K562 (cell line): ENCODE measurements around the gene ADAM8. TPM values are rescaled to one million over a fixed set of nuclear protein-coding genes. Genes with fewer than 3 reads are reported as not detected.

Experiments
- BCOR ChIP-seq: fragments of 450-650 bp; IDR thresholded peaks from 2 replicates; pipeline ENCODE4 v1.6.1; 2016
- BHLHE40 ChIP-seq: IDR thresholded peaks from 2 replicates; pipeline ENCODE4 v1.6.1; 2011; ENCODE audit warnings: low read length, improper control_type of control experiment
- BRF2 ChIP-seq: IDR thresholded peaks from 3 replicates; pipeline ENCODE4 v1.6.1; 2011; ENCODE audit warnings: borderline replicate concordance, mild to moderate bottlenecking; ENCODE audit not compliant: insufficient read length, insufficient read depth
- CXXC5 ChIP-seq: fragments of 250-450 bp; sonication (Bioruptor Pico); IDR thresholded peaks from 2 replicates; pipeline ENCODE4 v1.8.0; 2022; ENCODE audit warnings: inconsistent platforms, mild to moderate bottlenecking, moderate library complexity
- KDM5B ChIP-seq: fragments of 200-600 bp; sonication (generic); IDR thresholded peaks from 2 replicates; pipeline ENCODE4 v1.6.1; 2012; ENCODE audit warnings: low read depth, mild to moderate bottlenecking, moderate library complexity, low read length, control low read depth, inconsistent platforms; ENCODE audit not compliant: insufficient replicate concordance
- MBD1 ChIP-seq: fragments of 250-450 bp; sonication (Bioruptor Pico); IDR thresholded peaks from 2 replicates; pipeline ENCODE4 v1.8.0; 2022; ENCODE audit warnings: inconsistent platforms
- NRF1 ChIP-seq, 2 experiments: fragments of 450-650 bp; IDR thresholded peaks in 1 of 2; conservative IDR thresholded peaks in 1 of 2; 2 replicates each; pipeline ENCODE4 v1.6.1; 2014; ENCODE audit warnings: mild to moderate bottlenecking in 2 of 2
- POLR2G ChIP-seq: fragments of 200-400 bp; formaldehyde crosslinking; IDR thresholded peaks from 2 replicates; pipeline ENCODE4 v1.6.1; 2017; ENCODE audit warnings: low read depth, mild to moderate bottlenecking, antibody characterized with exemption, low read length, moderate library complexity
- RBM25 ChIP-seq: fragments of 200-400 bp; formaldehyde crosslinking; IDR thresholded peaks from 2 replicates; pipeline ENCODE4 v1.6.1; 2018; ENCODE audit warnings: low read length, low read depth, moderate library complexity; ENCODE audit not compliant: severe bottlenecking
- SMC3 ChIP-seq: conservative IDR thresholded peaks from 2 replicates; pipeline ENCODE4 v1.6.1; 2011; ENCODE audit warnings: low read depth, low read length, improper control_type of control experiment; ENCODE audit not compliant: insufficient read depth
- STAT6 ChIP-seq: sonication (generic); formaldehyde crosslinking; IDR thresholded peaks from 2 replicates; pipeline ENCODE4 v1.8.1; 2023; ENCODE audit warnings: mild to moderate bottlenecking, missing genetic modification reagents
- USF2 ChIP-seq: sonication (generic); formaldehyde crosslinking; IDR thresholded peaks from 2 replicates; pipeline ENCODE4 v1.5.0; 2020; ENCODE audit warnings: missing genetic modification reagents
- polyA plus RNA-seq, 8 experiments: library from polyadenylated mRNA; depleted of rRNA in 4 of 8; stranded (reverse) in 5 of 8; unstranded in 3 of 8; fragments of >200 nt; fragmentation: Nextera tagmentation in 2 of 8; fragmentation: Illumina TruSeq in 1 of 8; extraction: Ambion mirVana in 2 of 8; extraction: Trizol in 1 of 8; gene quantifications; 2 replicates each; pipeline versions ENCODE4 v1.2.1 to v1.2.3, GENCODE V29; 2011 to 2014; ENCODE audit warnings: inconsistent platforms in 1 of 8, missing spikeins in 1 of 8
- total RNA-seq, 7 experiments: library from RNA; depleted of rRNA in 6 of 7; stranded (reverse); fragments of >200 nt in 6 of 7; fragmentation: Illumina TruSeq in 2 of 7; extraction: Trizol in 2 of 7; gene quantifications; 2 replicates each; pipeline versions ENCODE4 v1.2.1 to v1.2.3, GENCODE V29; 2011 to 2021; ENCODE audit warnings: low replicate concordance in 1 of 7
- TF ChIP-seq, protein P1 (sequence below): fragments of 250-450 bp; sonication (Bioruptor Pico); IDR thresholded peaks from 2 replicates; pipeline ENCODE4 v1.4.0; 2020
- TF ChIP-seq, protein P2 (sequence below): fragments of 450-650 bp; formaldehyde crosslinking; IDR thresholded peaks from 2 replicates; pipeline ENCODE4 v1.4.0; 2020; ENCODE audit warnings: mild to moderate bottlenecking
- TF ChIP-seq, protein P3 (sequence below): sonication (generic); formaldehyde crosslinking; IDR thresholded peaks from 2 replicates; pipeline ENCODE4 v1.9.0; 2022; ENCODE audit warnings: mild to moderate bottlenecking, missing genetic modification reagents

The ADAM8 gene
- total and polyA plus RNA-seq, 9 of the 15 experiments (the other 6 are each of a cell fraction or from before 2014, with no cell fraction given): 0.07 to 7.0 (median 1.1) TPM

DNA sequence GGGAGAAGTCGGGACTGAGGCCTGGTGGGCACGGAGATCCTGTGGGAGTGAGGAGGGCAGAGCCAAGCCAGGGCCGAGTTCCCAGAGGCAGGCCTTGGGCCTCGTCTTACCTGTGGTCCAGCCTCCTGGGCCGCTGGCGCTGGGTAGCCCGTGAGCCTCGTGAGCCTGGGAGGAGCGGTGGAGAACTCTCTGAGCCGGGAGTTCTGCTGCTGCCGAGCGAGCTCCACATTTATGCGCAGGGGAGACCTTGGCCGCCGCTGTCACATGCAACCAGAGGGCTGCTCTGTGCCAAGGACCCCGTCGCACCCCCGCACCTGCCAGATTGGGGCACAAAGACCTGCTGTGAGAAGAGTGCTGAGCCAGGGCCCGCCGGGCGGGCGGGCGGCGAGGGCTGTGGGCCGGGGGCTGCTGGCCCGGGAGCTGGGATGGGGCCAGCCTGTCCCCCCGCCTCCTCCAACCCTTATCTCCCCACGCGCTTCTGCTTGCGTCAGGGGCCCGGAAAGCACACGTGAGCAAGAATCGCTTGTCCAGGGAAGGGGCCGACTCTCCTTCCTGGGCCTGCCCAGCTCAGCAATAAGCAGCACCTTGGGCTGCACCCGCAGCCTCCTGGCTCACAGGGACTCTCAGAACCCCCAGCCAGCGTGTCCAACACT is 28.9 kb downstream of the ADAM8 start (continued):
- TF ChIP-seq STAT6 (CRISPR knock-in tag) (no peak), MBD1 (CRISPR knock-in tag) (no peak), USF2 (peak; percentile 71), CXXC5 (CRISPR knock-in tag) (peak; percentile 88), RBM25 (no peak), BRF2 (no peak), KDM5B (peak; percentile 26), BHLHE40 (peak; percentile 87), NRF1 (conservative IDR thresholded peaks at IDR 0.05 in 1 of 2, IDR thresholded peaks at IDR 0.05 in 1 of 2) (0 out of 4 replicates have a peak, but pooled peaks of 1 of the 2 experiments have one; percentile 31), POLR2G (peak; percentile 70), BCOR (no peak), SMC3 (no peak)
- TF ChIP-seq, protein P1, sequence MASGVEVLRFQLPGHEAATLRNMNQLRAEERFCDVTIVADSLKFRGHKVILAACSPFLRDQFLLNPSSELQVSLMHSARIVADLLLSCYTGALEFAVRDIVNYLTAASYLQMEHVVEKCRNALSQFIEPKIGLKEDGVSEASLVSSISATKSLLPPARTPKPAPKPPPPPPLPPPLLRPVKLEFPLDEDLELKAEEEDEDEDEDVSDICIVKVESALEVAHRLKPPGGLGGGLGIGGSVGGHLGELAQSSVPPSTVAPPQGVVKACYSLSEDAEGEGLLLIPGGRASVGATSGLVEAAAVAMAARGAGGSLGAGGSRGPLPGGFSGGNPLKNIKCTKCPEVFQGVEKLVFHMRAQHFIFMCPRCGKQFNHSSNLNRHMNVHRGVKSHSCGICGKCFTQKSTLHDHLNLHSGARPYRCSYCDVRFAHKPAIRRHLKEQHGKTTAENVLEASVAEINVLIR (CRISPR knock-in tag): peak; percentile 50; the same call in 1 of the 2 replicates
- TF ChIP-seq, protein P2, sequence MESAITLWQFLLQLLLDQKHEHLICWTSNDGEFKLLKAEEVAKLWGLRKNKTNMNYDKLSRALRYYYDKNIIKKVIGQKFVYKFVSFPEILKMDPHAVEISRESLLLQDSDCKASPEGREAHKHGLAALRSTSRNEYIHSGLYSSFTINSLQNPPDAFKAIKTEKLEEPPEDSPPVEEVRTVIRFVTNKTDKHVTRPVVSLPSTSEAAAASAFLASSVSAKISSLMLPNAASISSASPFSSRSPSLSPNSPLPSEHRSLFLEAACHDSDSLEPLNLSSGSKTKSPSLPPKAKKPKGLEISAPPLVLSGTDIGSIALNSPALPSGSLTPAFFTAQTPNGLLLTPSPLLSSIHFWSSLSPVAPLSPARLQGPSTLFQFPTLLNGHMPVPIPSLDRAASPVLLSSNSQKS (CRISPR knock-in tag): no peak
- TF ChIP-seq, protein P3, sequence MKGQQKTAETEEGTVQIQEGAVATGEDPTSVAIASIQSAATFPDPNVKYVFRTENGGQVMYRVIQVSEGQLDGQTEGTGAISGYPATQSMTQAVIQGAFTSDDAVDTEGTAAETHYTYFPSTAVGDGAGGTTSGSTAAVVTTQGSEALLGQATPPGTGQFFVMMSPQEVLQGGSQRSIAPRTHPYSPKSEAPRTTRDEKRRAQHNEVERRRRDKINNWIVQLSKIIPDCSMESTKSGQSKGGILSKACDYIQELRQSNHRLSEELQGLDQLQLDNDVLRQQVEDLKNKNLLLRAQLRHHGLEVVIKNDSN (CRISPR knock-in tag): peak; percentile 78
